Right lung (tissue), 5 donors: ENCODE results near the gene FEN1. TPM values are rescaled to one million over a fixed set of nuclear protein-coding genes. Genes with fewer than 3 reads are reported as not detected.

Experiments
- DNase-seq, 2 donors: peaks; one replicate each; pipeline ENCODE4 v3.0.0-alpha.2; 2013
- polyA plus RNA-seq, 5 donors: library from polyadenylated mRNA; unstranded; fragments of 120-200 nt; gene quantifications; one replicate each; pipeline versions ENCODE4 v1.2.1 to v1.2.3, GENCODE V29; 2013; ENCODE audit warnings: inconsistent platforms in 1 of 5, low replicate concordance in 1 of 5; ENCODE audit not compliant: insufficient read length in 5 of 5, insufficient read depth in 1 of 5

The FEN1 gene
- polyA plus RNA-seq, 5 donors = 24.3 to 38.2 (median 28.5) TPM

DNA sequence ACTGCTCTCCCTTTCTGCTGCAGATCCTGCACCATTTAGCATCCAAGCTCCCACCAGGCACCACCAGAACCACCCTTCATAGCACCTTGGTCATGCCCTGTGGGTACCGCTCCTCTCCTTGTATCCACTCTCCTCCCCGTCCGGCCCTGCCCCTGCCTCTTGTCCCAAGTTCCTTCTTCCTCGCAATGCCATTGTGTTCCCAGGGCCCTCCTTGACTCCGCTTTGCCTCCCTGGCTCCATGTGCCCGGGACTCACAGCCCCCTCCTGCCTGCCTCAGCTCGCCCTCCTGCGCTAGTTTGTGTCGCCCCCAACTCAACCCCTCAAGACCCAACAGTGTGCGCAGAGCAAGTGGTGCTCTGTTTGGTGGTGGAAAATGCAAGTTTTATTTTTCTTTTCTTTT lies 46.2 kb downstream of the FEN1 start:
- no peak for DNase-seq

GRCh38 chr11:61839742-61840141 lies 47.0 kb downstream of the FEN1 start:
- DNase-seq = no peak

DNA sequence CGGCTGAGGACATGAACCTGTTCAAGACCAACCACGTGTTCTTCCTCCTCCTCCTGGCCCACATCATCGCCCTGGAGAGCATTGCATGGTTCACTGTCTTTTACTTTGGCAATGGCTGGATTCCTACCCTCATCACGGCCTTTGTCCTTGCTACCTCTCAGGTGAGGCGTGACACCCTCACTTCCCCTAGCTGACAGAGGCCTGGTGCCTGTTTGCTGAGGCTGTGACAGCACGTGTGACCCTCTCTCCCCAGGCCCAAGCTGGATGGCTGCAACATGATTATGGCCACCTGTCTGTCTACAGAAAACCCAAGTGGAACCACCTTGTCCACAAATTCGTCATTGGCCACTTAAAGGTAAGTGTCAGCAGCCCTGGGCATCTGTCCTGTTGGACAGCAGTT lies 47.7 kb downstream of the FEN1 start:
- DNase-seq = no peak

DNA sequence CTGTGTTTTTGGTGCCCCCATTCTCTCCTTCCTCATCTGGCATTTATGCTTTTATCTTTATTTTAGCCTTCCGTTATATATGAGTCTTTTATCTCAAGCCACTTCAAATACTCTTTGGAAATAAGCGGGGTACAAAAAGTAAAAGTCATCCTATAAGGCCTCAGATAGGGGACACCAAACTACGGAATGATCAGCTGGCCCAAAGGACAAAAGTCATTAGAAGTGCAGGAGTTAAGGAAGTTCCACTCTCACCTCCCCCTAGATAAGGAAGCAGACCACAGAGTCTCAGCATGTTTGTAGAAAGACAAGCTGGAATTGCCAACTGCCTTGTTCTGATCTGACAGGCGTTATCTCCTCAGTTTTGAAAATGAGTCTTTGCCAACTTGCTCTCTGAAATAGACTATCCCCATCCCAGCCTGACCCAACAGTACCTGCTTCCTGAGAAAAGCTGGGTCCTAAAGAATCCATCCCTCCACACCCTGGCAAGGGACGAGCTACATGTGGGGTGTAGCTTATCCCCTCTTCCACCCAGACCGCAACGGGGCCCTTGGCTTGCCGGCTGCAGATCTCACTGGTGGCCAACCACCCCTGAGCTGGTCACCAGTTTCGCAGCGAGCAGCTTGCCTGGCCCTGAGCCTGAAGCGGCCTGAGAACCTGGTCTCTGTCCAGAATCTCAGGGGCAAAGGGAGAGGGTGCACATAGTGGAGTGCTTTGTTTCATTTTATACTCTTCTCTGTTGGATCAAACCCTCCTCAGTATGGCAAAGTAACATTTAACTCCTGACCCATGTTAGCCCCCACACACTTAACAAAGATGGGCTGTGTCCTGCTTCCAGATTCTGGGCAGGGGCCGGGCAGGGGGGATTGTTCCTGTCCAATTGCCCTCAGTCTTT lies 49.2 kb downstream of the FEN1 start:
- no peak for DNase-seq

DNA sequence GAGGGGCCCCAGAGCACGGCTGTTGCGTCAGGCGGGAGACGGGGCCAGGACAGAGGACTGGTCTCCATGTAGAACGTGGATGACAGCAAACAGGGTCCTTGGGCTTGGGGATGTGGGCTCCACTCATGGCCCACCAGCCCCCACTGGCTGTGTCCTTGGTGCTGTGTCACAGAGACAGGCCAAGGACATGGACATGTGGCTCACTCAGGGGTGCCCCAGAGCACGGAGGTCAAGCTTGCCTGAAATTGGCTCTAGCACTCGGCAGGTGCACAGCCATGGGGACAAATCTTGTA lies 49.8 kb downstream of the FEN1 start:
- no peak for DNase-seq

DNA sequence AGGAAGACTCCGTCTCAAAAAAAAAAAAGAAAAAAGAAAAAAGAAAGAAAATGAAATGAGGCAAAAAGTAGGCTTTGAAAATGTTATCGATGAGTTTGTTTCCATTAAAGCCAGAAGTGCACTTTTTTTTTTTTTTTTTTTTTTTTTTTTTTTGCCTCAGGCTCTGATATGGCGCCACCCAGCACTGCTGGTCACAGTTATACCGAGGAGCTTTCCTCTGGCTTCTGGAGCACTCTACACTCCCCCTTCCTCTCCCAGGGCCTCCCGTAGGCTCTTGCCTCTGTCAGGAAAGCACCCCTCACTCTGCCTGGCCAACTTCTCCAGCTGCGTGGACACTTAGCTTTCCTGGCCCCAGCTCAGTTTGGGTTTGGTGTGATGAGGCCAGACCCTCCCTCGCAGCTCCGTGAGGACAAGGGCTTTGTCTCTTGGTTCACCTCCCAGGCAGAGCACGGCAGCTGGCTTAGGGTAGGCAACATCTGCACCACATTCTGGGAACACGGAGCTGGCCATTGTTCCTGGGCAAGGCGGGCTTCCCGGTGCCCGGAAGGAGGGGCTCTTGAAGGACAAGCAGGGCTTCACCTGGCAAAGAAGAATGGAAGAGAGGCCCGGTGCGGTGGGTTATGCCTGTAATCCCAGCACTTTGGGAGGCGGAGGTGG lies 52.3 kb downstream of the FEN1 start:
- no peak for DNase-seq

- no peak for DNase-seq
Observed at GRCh38 chr11:61846362-61847020, 53.8 kb downstream of the FEN1 start.

Other genes with a start within 250 kb of the FEN1 start
- 1 to 10 TPM; 6.2 to 7.4 (median 6.7) TPM for gene SYT7, start 211.8 kb upstream of the FEN1 start, polyA plus RNA-seq
- gene DAGLA, start 112.5 kb upstream of the FEN1 start, polyA plus RNA-seq = 1 to 10 TPM; 1.9 to 3.9 (median 2.7) TPM
- 10 to 100 TPM; 20.7 to 39.0 (median 28.7) TPM for gene MYRF, start 40.3 kb upstream of the FEN1 start, polyA plus RNA-seq
- gene TMEM258, start 312 bp upstream of the FEN1 start, polyA plus RNA-seq = 100 to 1,000 TPM; 132 to 212 (median 171) TPM
- gene FADS1, start 24.1 kb downstream of the FEN1 start, polyA plus RNA-seq = 10 to 100 TPM; 23.0 to 36.2 (median 29.4) TPM
- gene FADS2, start 35.4 kb downstream of the FEN1 start, polyA plus RNA-seq = 100 to 1,000 TPM in 1 of 5 donors, 10 to 100 TPM in 4; 47.7 to 120 (median 74.9) TPM
- gene FADS3, start 98.6 kb downstream of the FEN1 start, polyA plus RNA-seq = 10 to 100 TPM in 3 of 5 donors, 1 to 10 TPM in 2; 7.6 to 17.9 (median 11.1) TPM
- 10 to 100 TPM in 3 of 5 donors, 1 to 10 TPM in 2; 7.4 to 20.2 (median 10.5) TPM for gene RAB3IL1, start 124.7 kb downstream of the FEN1 start, polyA plus RNA-seq
- gene BEST1, start 157.4 kb downstream of the FEN1 start, polyA plus RNA-seq = 1 to 10 TPM; 4.2 to 6.5 (median 6.0) TPM
- gene FTH1, start 174.7 kb downstream of the FEN1 start, polyA plus RNA-seq = 1,000 to 10,000 TPM; 1,688 to 2,297 (median 2,057) TPM